Smooth muscle cell (in vitro differentiated cells): ENCODE measurements around the gene MTMR12. TPM values are rescaled to one million over a fixed set of nuclear protein-coding genes. Genes with fewer than 3 reads are reported as not detected.

Source experiments
- DNase-seq: peaks from one replicate; lab custom pipeline; 2025; ENCODE audit not compliant: unreplicated experiment; lab: John Stamatoyannopoulos, UW
- H2AFZ ChIP-seq: fragments of 200-600 bp; sonication (generic); 2 replicates; pipeline ENCODE4 v1.6.0; 2016; ENCODE audit warnings: antibody characterized with exemption, low read depth, mild to moderate bottlenecking
- H3F3A ChIP-seq: fragments of 200-600 bp; sonication (generic); 2 replicates; pipeline ENCODE4 v1.6.0; 2017; ENCODE audit warnings: antibody characterized with exemption, low read depth
- H3K27ac ChIP-seq: fragments of 200-600 bp; sonication (generic); 2 replicates; pipeline ENCODE4 v1.5.1; 2016; ENCODE audit warnings: low read depth, mild to moderate bottlenecking
- H3K27me3 ChIP-seq: fragments of 200-600 bp; sonication (generic); 2 replicates; pipeline ENCODE4 v1.6.1; 2016; ENCODE audit warnings: low read depth, mild to moderate bottlenecking
- H3K36me3 ChIP-seq: fragments of 200-600 bp; sonication (generic); 2 replicates; pipeline ENCODE4 v1.5.1; 2016; ENCODE audit warnings: low read depth
- H3K4me1 ChIP-seq: fragments of 200-600 bp; sonication (generic); 2 replicates; pipeline ENCODE4 v1.5.1; 2016; ENCODE audit warnings: low read depth
- H3K4me2 ChIP-seq: fragments of 200-600 bp; sonication (generic); 2 replicates; pipeline ENCODE4 v1.6.0; 2016; ENCODE audit warnings: mild to moderate bottlenecking
- H3K4me3 ChIP-seq: fragments of 200-600 bp; sonication (generic); 2 replicates; pipeline ENCODE4 v1.5.1; 2016; ENCODE audit warnings: mild to moderate bottlenecking
- H3K79me2 ChIP-seq: fragments of 200-600 bp; sonication (generic); 2 replicates; pipeline ENCODE4 v1.6.0; 2016; ENCODE audit warnings: low read depth, mild to moderate bottlenecking
- H3K9ac ChIP-seq: fragments of 200-600 bp; sonication (generic); 2 replicates; pipeline ENCODE4 v1.6.0; 2016; ENCODE audit warnings: low read depth
- H3K9me3 ChIP-seq: fragments of 200-600 bp; sonication (generic); replicated peaks from 2 replicates; pipeline ENCODE4 v1.5.1; 2016; ENCODE audit warnings: low read depth
- H4K20me1 ChIP-seq: fragments of 200-600 bp; sonication (generic); 2 replicates; pipeline ENCODE4 v1.6.0; 2016; ENCODE audit warnings: low read depth
- WGBS: methylation state at CpG from one replicate; pipeline ENCODE4 v1.1.7; 2016; ENCODE audit warnings: low lambda C conversion rate; 5-methylcytosine and 5-hydroxymethylcytosine counted together
- polyA plus RNA-seq: library from polyadenylated mRNA; unstranded; fragments of >200 nt; fragmentation: Nextera tagmentation; extraction: Ambion mirVana; gene quantifications from 2 replicates; pipeline ENCODE4 v1.2.1, GENCODE V29; 2016
- total RNA-seq: library from RNA; depleted of rRNA; stranded (reverse); fragments of >200 nt; gene quantifications from 2 replicates; pipeline ENCODE4 v1.2.3, GENCODE V29; 2014
- TF ChIP-seq, protein P1 (sequence below): fragments of 200-600 bp; sonication (generic); IDR thresholded peaks from 2 replicates; pipeline ENCODE4 v1.5.1; 2017; ENCODE audit warnings: borderline replicate concordance, mild to moderate bottlenecking, antibody characterized with exemption; ENCODE audit not compliant: insufficient read depth, poor library complexity, severe bottlenecking

The MTMR12 gene
- total and polyA plus RNA-seq, 2 experiments from 2014 or later = 4.4 to 8.6 TPM

GRCh38 chr5:32233696-32234447 is 78.9 kb downstream of the MTMR12 start:
- Histone ChIP-seq H3K4me2 (peak overlapping the region; percentile 32), H3F3A (peaks cover 4% of the 10 kb centered on the region), H3K27ac (peak overlapping the region; percentile 20), H3K4me1 (no peaks in the 10 kb centered on the region), H2AFZ (no peak overlapping the region), H3K27me3 (no peaks in the 10 kb centered on the region), H3K9me3 (no peaks in the 10 kb centered on the region), H3K9ac (no peak overlapping the region), H3K4me3 (no peak overlapping the region), H4K20me1 (no peaks in the 10 kb centered on the region), H3K79me2 (no peaks in the 10 kb centered on the region), H3K36me3 (no peaks in the 10 kb centered on the region)
- 46% methylated on average over 10 of the region's 10 CpGs for WGBS
- no peak for DNase-seq
- TF ChIP-seq, protein P1, sequence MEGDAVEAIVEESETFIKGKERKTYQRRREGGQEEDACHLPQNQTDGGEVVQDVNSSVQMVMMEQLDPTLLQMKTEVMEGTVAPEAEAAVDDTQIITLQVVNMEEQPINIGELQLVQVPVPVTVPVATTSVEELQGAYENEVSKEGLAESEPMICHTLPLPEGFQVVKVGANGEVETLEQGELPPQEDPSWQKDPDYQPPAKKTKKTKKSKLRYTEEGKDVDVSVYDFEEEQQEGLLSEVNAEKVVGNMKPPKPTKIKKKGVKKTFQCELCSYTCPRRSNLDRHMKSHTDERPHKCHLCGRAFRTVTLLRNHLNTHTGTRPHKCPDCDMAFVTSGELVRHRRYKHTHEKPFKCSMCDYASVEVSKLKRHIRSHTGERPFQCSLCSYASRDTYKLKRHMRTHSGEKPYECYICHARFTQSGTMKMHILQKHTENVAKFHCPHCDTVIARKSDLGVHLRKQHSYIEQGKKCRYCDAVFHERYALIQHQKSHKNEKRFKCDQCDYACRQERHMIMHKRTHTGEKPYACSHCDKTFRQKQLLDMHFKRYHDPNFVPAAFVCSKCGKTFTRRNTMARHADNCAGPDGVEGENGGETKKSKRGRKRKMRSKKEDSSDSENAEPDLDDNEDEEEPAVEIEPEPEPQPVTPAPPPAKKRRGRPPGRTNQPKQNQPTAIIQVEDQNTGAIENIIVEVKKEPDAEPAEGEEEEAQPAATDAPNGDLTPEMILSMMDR = no peak

DNA sequence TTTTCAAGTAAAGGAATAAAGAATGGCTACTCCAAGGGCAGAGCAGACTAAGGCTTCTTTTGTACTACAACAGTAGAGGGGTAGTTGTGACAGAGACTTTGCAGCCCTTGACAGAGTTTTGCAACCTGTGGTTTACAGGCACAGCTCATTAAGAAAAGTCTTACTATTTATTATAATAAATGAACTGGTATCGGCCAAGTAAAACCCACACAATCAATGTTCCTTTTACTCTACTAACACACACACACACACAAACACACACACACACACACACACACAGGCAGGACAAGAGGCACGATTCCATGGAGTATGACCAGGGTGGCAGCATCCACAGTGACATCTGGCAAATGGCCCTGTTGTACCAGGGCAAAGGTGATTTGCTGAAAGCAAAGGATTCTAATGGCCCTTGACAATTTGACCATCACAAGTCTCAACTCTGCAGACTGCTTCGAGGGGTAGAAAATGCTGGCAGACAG is 79.5 kb downstream of the MTMR12 start:
- Histone ChIP-seq H3K27ac (peak overlapping the region; percentile 20), H3K36me3 (no peaks in the 10 kb centered on the region), H3K79me2 (no peaks in the 10 kb centered on the region), H3F3A (peaks cover 4% of the 10 kb centered on the region), H4K20me1 (no peaks in the 10 kb centered on the region), H2AFZ (no peak overlapping the region), H3K4me1 (no peaks in the 10 kb centered on the region), H3K4me3 (no peak overlapping the region), H3K9me3 (no peaks in the 10 kb centered on the region), H3K9ac (no peak overlapping the region), H3K4me2 (peak overlapping the region; percentile 32), H3K27me3 (no peaks in the 10 kb centered on the region)
- DNase-seq = no peak
- WGBS = 85% methylated on average over 3 of the region's 3 CpGs
- TF ChIP-seq, protein P1 = no peak

- TF ChIP-seq, protein P1 = peak; percentile 79
- Histone ChIP-seq H4K20me1 (no peaks in the 10 kb centered on the region), H3K27ac (no peak overlapping the region), H3K9ac (no peak overlapping the region), H2AFZ (no peak overlapping the region), H3F3A (peaks cover 4% of the 10 kb centered on the region), H3K27me3 (no peaks in the 10 kb centered on the region), H3K4me3 (no peak overlapping the region), H3K79me2 (no peaks in the 10 kb centered on the region), H3K36me3 (no peaks in the 10 kb centered on the region), H3K4me2 (no peak overlapping the region), H3K9me3 (no peaks in the 10 kb centered on the region), H3K4me1 (no peaks in the 10 kb centered on the region)
- whole genome bisulfite sequencing = 81% methylated on average over 11 of the region's 11 CpGs
- peak; percentile 18 for DNase-seq
Measured at GRCh38 chr5:32232441-32233219, 80.1 kb downstream of the MTMR12 start.
